HepG2 (cell line): ENCODE results near the gene ARL3. TPM values are rescaled to one million over a fixed set of nuclear protein-coding genes. Genes with fewer than 3 reads are reported as not detected.

Experiments
- CEBPG ChIP-seq: IDR thresholded peaks from 2 replicates; pipeline ENCODE4 v1.6.1; 2016
- CENPT ChIP-seq: sonication (generic); formaldehyde crosslinking; IDR thresholded peaks from 2 replicates; pipeline ENCODE4 v1.8.0; 2022; ENCODE audit warnings: low read depth, mild to moderate bottlenecking, moderate library complexity, missing genetic modification reagents
- DMAP1 ChIP-seq: IDR thresholded peaks from 2 replicates; pipeline ENCODE4 v1.6.1; 2016
- GATA4 ChIP-seq: sonication (generic); IDR thresholded peaks from 2 replicates; pipeline ENCODE4 v1.6.1; 2016; ENCODE audit warnings: antibody characterized with exemption, low read depth, borderline replicate concordance
- HDAC2 ChIP-seq: sonication (generic); formaldehyde crosslinking; IDR thresholded peaks from 2 replicates; pipeline ENCODE4 v1.4.0; 2020; ENCODE audit warnings: missing genetic modification reagents
- HNRNPK ChIP-seq: fragments of 200-400 bp; formaldehyde crosslinking; IDR thresholded peaks from 2 replicates; pipeline ENCODE4 v1.6.1; 2018; ENCODE audit warnings: low read length, low read depth, moderate library complexity, mild to moderate bottlenecking; ENCODE audit not compliant: poor library complexity, severe bottlenecking
- KMT2B ChIP-seq: IDR thresholded peaks from 2 replicates; pipeline ENCODE4 v1.6.1; 2016; ENCODE audit warnings: missing genetic modification reagents, missing compliant biosample characterization
- MXD1 ChIP-seq: sonication (generic); formaldehyde crosslinking; IDR thresholded peaks from 2 replicates; pipeline ENCODE4 v1.4.0; 2020; ENCODE audit warnings: mild to moderate bottlenecking, missing genetic modification reagents
- RBM39 ChIP-seq: fragments of 200-400 bp; formaldehyde crosslinking; IDR thresholded peaks from one replicate; pipeline ENCODE4 v1.6.1; 2018; ENCODE audit warnings: antibody characterized with exemption, mild to moderate bottlenecking, low read depth, low read length; ENCODE audit not compliant: poor library complexity, severe bottlenecking
- RFX5 ChIP-seq: IDR thresholded peaks from 2 replicates; pipeline ENCODE4 v1.6.1; 2011; ENCODE audit warnings: low read depth, low read length, improper control_type of control experiment
- RXRA ChIP-seq: sonication (generic); formaldehyde crosslinking; IDR thresholded peaks from 2 replicates; pipeline ENCODE4 v1.5.1; 2020; ENCODE audit warnings: missing genetic modification reagents
- SALL1 ChIP-seq: sonication (generic); formaldehyde crosslinking; IDR thresholded peaks from 2 replicates; pipeline ENCODE4 v1.8.0; 2022; ENCODE audit warnings: mild to moderate bottlenecking, missing genetic modification reagents
- SP2 ChIP-seq: sonication (generic); formaldehyde crosslinking; IDR thresholded peaks from 2 replicates; pipeline ENCODE4 v1.5.1; 2020; ENCODE audit warnings: mild to moderate bottlenecking, missing genetic modification reagents
- THAP9 ChIP-seq: sonication (generic); formaldehyde crosslinking; IDR thresholded peaks from 2 replicates; pipeline ENCODE4; 2020; ENCODE audit warnings: missing genetic modification reagents, mild to moderate bottlenecking, borderline replicate concordance
- XRCC5 ChIP-seq: fragments of 200-400 bp; formaldehyde crosslinking; optimal IDR thresholded peaks from 2 replicates; pipeline ENCODE3; 2017; ENCODE audit warnings: mild to moderate bottlenecking, low read length
- ZFP36 ChIP-seq: fragments of 150-350 bp; IDR thresholded peaks from 2 replicates; pipeline ENCODE4 v1.6.1; 2018; ENCODE audit warnings: borderline replicate concordance, low read length, low read depth; ENCODE audit not compliant: partially characterized antibody
- ZFY ChIP-seq: sonication (generic); formaldehyde crosslinking; IDR thresholded peaks from 2 replicates; pipeline ENCODE4 v1.4.0; 2020; ENCODE audit warnings: missing genetic modification reagents
- ZNF124 ChIP-seq: sonication (generic); formaldehyde crosslinking; IDR thresholded peaks from 2 replicates; pipeline ENCODE4 v1.4.0; 2020; ENCODE audit warnings: missing genetic modification reagents
- ZNF510 ChIP-seq: sonication (generic); formaldehyde crosslinking; IDR thresholded peaks from 2 replicates; pipeline ENCODE4 v1.4.0; 2020; ENCODE audit warnings: low read depth, mild to moderate bottlenecking, missing genetic modification reagents
- ZNF547 ChIP-seq: sonication (generic); formaldehyde crosslinking; IDR thresholded peaks from 2 replicates; pipeline ENCODE4 v1.5.1; 2020; ENCODE audit warnings: mild to moderate bottlenecking, missing genetic modification reagents
- ZNF644 ChIP-seq: IDR thresholded peaks from 2 replicates; pipeline ENCODE4 v1.6.1; 2016; ENCODE audit warnings: low read depth
- ZNF773 ChIP-seq: sonication (generic); formaldehyde crosslinking; IDR thresholded peaks from 2 replicates; pipeline ENCODE4 v1.4.0; 2020; ENCODE audit warnings: missing genetic modification reagents, borderline replicate concordance
- polyA plus RNA-seq, 8 experiments: library from polyadenylated mRNA; depleted of rRNA in 3 of 8; stranded (reverse) in 7 of 8; unstranded in 1 of 8; fragments of >200 nt; fragmentation: Illumina TruSeq in 4 of 8; extraction: Trizol in 4 of 8; gene quantifications; 2 replicates each; pipeline versions ENCODE4 v1.2.1 to v1.2.3, GENCODE V29; 2011 to 2016; ENCODE audit warnings: low read depth in 4 of 8, missing spikeins in 1 of 8, mixed read lengths in 1 of 8; ENCODE audit not compliant: insufficient read depth in 1 of 8
- total RNA-seq, 5 experiments: library from RNA; depleted of rRNA; stranded (reverse); fragments of >200 nt; fragmentation: Illumina TruSeq; extraction: Trizol; gene quantifications; 2 replicates each; pipeline ENCODE4 v1.2.3, GENCODE V29; 2016; ENCODE audit warnings: low read depth in 1 of 5
- TF ChIP-seq, protein P1 (sequence below): sonication (generic); formaldehyde crosslinking; IDR thresholded peaks from 2 replicates; pipeline ENCODE4 v1.8.1; 2023; ENCODE audit warnings: mild to moderate bottlenecking, inconsistent platforms, moderate library complexity, missing genetic modification reagents, borderline replicate concordance

The ARL3 gene
- total and polyA plus RNA-seq, 2 of the 13 experiments (the other 11 are each of a cell fraction or from before 2014, with no cell fraction given) = 5.2 to 6.6 TPM

DNA sequence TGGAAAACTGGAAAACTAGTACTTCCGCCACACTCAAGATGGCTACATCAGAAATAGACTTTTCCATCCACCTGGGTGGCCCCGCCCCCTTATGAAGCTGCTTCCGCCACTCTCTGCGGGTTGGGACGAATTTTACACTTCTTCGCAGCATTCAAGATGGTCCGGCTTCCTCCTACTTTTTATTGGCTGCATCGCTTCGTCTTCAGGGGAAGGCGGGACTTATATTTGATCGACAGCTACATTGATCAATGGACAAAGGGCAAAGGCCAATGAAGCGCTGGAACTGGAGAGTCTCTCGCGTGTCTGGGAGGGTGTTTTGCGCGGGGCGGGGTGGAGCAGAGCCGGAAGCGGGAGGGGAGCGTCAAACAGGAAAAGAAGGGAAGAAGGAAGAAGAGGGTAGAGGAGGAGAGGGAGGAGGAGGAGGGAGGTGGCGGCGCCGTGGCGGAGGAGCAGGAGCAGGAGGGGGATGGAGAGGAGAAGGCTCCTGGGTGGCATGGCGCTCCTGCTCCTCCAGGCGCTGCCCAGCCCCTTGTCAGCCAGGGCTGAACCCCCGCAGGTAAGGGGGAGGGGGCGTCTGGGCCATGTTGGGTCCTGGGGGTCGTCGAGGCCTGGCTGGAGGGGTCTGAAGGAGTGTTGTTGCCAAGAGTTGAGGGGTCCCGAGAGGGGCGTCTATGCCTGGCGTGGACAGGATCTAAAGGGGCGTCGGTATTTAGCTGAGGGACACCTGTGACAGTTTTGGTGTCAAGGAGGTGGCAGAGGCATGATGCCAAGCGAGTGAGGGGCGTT is 29.6 kb upstream of the ARL3 start, which contains the start of gene WBP1L (continued):
- no peak for TF ChIP-seq MXD1 (CRISPR knock-in tag)
- TF ChIP-seq SALL1 (CRISPR knock-in tag) = peak; percentile 68
- TF ChIP-seq RXRA (CRISPR knock-in tag) = peak; percentile 36; the same call in 1 of the 2 replicates
- peak; percentile 53 for TF ChIP-seq XRCC5
- TF ChIP-seq ZNF547 = no peak
- no peak for TF ChIP-seq ZNF124 (CRISPR knock-in tag)
- TF ChIP-seq THAP9 (CRISPR knock-in tag) = peak; percentile 49; the same call in 1 of the 2 replicates
- TF ChIP-seq, protein P1, sequence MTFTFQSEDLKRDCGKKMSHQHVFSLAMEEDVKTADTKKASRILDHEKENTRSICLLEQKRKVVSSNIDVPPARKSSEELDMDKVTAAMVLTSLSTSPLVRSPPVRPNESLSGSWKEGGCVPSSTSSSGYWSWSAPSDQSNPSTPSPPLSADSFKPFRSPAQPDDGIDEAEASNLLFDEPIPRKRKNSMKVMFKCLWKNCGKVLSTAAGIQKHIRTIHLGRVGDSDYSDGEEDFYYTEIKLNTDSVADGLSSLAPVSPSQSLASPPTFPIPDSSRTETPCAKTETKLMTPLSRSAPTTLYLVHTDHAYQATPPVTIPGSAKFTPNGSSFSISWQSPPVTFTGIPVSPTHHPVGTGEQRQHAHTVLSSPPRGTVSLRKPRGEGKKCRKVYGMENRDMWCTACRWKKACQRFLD = peak; percentile 75; the same call in 1 of the 2 replicates
- no peak for TF ChIP-seq GATA4
- TF ChIP-seq SP2 = peak; percentile 95
- TF ChIP-seq ZFY (CRISPR knock-in tag) = peak; percentile 22; the same call in 1 of the 2 replicates
- TF ChIP-seq DMAP1 (CRISPR knock-in tag) = peak; percentile 23; the same call in 1 of the 2 replicates
- peak; percentile 66 for TF ChIP-seq HNRNPK
- no peak for TF ChIP-seq ZNF773 (CRISPR knock-in tag)
- TF ChIP-seq HDAC2 (CRISPR knock-in tag) = 0 out of 2 replicates have a peak, but pooled peaks have one; percentile 32
- peak; percentile 39 for TF ChIP-seq RBM39
- peak; percentile 72; the same call in 1 of the 2 replicates for TF ChIP-seq ZNF644
- TF ChIP-seq RFX5 = no peak
- no peak; the same call in 1 of the 2 replicates for TF ChIP-seq KMT2B (CRISPR knock-in tag)
- TF ChIP-seq ZNF510 (CRISPR knock-in tag) = no peak
- no peak for TF ChIP-seq CENPT
- no peak for TF ChIP-seq ZFP36
- TF ChIP-seq CEBPG (CRISPR knock-in tag) = no peak
